HL-60 (cell line): Measurements from ENCODE around the gene BCAS3.

Experiments used
- GABPA ChIP-seq: IDR thresholded peaks from 2 replicates; pipeline ENCODE4 v1.6.1; 2012; ENCODE audit warnings: low read depth
- POLR2AphosphoS5 ChIP-seq: IDR thresholded peaks from 2 replicates; pipeline ENCODE4 v1.6.1; 2012; ENCODE audit warnings: low read depth
- TF ChIP-seq, protein P1 (sequence below): IDR thresholded peaks from one replicate; pipeline ENCODE4 v1.5.1; 2011; ENCODE audit warnings: low read length, control low read depth, inconsistent platforms; ENCODE audit not compliant: insufficient read depth
- TF ChIP-seq, protein P2 (sequence below): IDR thresholded peaks from 2 replicates; pipeline ENCODE4 v1.6.1; 2012; ENCODE audit warnings: low read depth; ENCODE audit not compliant: insufficient replicate concordance

DNA sequence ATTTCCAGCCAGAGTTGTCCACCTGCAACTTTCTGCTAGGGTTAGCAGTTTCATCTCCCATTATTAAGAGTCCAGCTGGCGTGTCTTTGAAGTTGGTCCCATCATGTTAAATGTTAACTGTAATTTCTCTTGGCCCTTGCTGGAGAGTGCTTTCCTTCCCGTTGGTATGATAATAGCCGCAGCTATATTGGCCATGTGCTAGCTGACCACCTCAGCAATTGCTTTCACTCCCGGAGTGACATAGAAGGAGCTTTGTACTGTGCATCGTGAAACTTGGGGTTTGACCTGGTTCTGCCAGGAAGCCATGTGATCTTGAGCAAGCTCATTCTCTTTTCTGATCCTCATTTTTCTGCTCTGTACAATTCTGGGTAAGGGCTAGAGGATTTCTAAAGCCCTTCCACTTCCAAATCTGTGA lies 641.0 kb downstream of the BCAS3 start:
- TF ChIP-seq, protein P1, sequence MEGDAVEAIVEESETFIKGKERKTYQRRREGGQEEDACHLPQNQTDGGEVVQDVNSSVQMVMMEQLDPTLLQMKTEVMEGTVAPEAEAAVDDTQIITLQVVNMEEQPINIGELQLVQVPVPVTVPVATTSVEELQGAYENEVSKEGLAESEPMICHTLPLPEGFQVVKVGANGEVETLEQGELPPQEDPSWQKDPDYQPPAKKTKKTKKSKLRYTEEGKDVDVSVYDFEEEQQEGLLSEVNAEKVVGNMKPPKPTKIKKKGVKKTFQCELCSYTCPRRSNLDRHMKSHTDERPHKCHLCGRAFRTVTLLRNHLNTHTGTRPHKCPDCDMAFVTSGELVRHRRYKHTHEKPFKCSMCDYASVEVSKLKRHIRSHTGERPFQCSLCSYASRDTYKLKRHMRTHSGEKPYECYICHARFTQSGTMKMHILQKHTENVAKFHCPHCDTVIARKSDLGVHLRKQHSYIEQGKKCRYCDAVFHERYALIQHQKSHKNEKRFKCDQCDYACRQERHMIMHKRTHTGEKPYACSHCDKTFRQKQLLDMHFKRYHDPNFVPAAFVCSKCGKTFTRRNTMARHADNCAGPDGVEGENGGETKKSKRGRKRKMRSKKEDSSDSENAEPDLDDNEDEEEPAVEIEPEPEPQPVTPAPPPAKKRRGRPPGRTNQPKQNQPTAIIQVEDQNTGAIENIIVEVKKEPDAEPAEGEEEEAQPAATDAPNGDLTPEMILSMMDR: no peak
- TF ChIP-seq, protein P2, sequence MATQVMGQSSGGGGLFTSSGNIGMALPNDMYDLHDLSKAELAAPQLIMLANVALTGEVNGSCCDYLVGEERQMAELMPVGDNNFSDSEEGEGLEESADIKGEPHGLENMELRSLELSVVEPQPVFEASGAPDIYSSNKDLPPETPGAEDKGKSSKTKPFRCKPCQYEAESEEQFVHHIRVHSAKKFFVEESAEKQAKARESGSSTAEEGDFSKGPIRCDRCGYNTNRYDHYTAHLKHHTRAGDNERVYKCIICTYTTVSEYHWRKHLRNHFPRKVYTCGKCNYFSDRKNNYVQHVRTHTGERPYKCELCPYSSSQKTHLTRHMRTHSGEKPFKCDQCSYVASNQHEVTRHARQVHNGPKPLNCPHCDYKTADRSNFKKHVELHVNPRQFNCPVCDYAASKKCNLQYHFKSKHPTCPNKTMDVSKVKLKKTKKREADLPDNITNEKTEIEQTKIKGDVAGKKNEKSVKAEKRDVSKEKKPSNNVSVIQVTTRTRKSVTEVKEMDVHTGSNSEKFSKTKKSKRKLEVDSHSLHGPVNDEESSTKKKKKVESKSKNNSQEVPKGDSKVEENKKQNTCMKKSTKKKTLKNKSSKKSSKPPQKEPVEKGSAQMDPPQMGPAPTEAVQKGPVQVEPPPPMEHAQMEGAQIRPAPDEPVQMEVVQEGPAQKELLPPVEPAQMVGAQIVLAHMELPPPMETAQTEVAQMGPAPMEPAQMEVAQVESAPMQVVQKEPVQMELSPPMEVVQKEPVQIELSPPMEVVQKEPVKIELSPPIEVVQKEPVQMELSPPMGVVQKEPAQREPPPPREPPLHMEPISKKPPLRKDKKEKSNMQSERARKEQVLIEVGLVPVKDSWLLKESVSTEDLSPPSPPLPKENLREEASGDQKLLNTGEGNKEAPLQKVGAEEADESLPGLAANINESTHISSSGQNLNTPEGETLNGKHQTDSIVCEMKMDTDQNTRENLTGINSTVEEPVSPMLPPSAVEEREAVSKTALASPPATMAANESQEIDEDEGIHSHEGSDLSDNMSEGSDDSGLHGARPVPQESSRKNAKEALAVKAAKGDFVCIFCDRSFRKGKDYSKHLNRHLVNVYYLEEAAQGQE: no peak
- TF ChIP-seq POLR2AphosphoS5 (no peak), GABPA (no peak)
